GM12878 (cell line): ENCODE measurements around the gene GDI2. TPM values are rescaled to one million over a fixed set of nuclear protein-coding genes. Genes with fewer than 3 reads are reported as not detected.

Source experiments
- ATAC-seq: fragments of 200-7000 bp; cut with Tn5 transposase; 3 replicates; pipeline ENCODE4 v1.9.1; 2020; ENCODE audit warnings: mild to moderate bottlenecking, moderate library complexity
- BruUV-seq: library from RNA; stranded (reverse); fragments of 400-500 nt; replicated peaks from 2 replicates; lab custom pipeline; 2021; lab: Mats Ljungman, UMichigan
- CTCF ChIA-PET: fragments of 300-600 bp; sonication (Branson Sonifier 250); formaldehyde crosslinking; extraction: SDS; loops from one replicate; lab custom pipeline; 2021; ENCODE audit warnings: inconsistent platforms; lab: Yijun Ruan, JAX
- POLR2A ChIA-PET: fragments of 350-600 bp; formaldehyde crosslinking; extraction: SDS; loops from one replicate; lab custom pipeline; 2021; ENCODE audit warnings: inconsistent platforms; lab: Charles Lee
- RAD21 ChIA-PET: fragments of 300-600 bp; sonication (Branson Sonifier 250); formaldehyde crosslinking; loops from one replicate; lab custom pipeline; 2023; ENCODE audit warnings: antibody characterized with exemption; ENCODE audit not compliant: unreplicated experiment; lab: Charles Lee
- SMC1A ChIA-PET: fragments of 300-600 bp; sonication (Branson Sonifier 250); formaldehyde crosslinking; loops from one replicate; lab custom pipeline; 2023; ENCODE audit not compliant: unreplicated experiment, uncharacterized antibody; lab: Charles Lee
- DNase-seq: peaks from one replicate; pipeline ENCODE4 v3.0.0-alpha.2; 2011; ENCODE audit warnings: low read depth, low spot score
- FAIRE-seq: peaks from 3 replicates; lab custom pipeline; 2011; peaks lifted over from hg19 to GRCh38; lab: Jason Lieb, UNC
- H2AFZ ChIP-seq: 2 replicates; pipeline ENCODE4 v1.6.0; 2011; ENCODE audit warnings: low read depth, low read length, control low read depth; ENCODE audit not compliant: control insufficient read depth
- H3K27ac ChIP-seq: 2 replicates; pipeline ENCODE4 v1.5.1; 2011; ENCODE audit warnings: control low read depth; ENCODE audit not compliant: control insufficient read depth, insufficient read depth
- H3K27me3 ChIP-seq, 2 experiments: replicated peaks in 1 of 2; 2 replicates each; pipeline versions ENCODE4 v1.6.0 to v1.6.1; 2011; ENCODE audit warnings: low read length in 1 of 2; ENCODE audit not compliant: control insufficient read depth in 2 of 2, insufficient read depth in 2 of 2
- H3K36me3 ChIP-seq, 2 experiments: 2 replicates each; pipeline ENCODE4 v1.5.1; 2011; ENCODE audit warnings: low read length in 1 of 2; ENCODE audit not compliant: control insufficient read depth in 2 of 2, insufficient read depth in 2 of 2
- H3K4me1 ChIP-seq: 2 replicates; pipeline ENCODE4 v1.6.1; 2011; ENCODE audit warnings: mild to moderate bottlenecking, low read length, moderate library complexity, mixed read lengths; ENCODE audit not compliant: control insufficient read depth, insufficient read depth
- H3K4me2 ChIP-seq: 2 replicates; pipeline ENCODE4 v1.6.0; 2011; ENCODE audit warnings: control low read depth; ENCODE audit not compliant: control insufficient read depth, insufficient read depth
- H3K4me3 ChIP-seq: fragments of 200-600 bp; sonication (generic); 2 replicates; pipeline ENCODE4 v1.5.1; 2016
- H3K79me2 ChIP-seq: 2 replicates; pipeline ENCODE4 v1.6.0; 2011; ENCODE audit warnings: low read length; ENCODE audit not compliant: control insufficient read depth, insufficient read depth
- H3K9ac ChIP-seq: 2 replicates; pipeline ENCODE4 v1.8.0; 2011; ENCODE audit warnings: low read length, control low read depth, mixed read lengths; ENCODE audit not compliant: control insufficient read depth, insufficient read depth
- H3K9me3 ChIP-seq: replicated peaks from 3 replicates; pipeline ENCODE4 v1.5.1; 2011; ENCODE audit warnings: mild to moderate bottlenecking, low read length; ENCODE audit not compliant: control insufficient read depth, insufficient read depth
- H4K20me1 ChIP-seq: 2 replicates; pipeline ENCODE4 v1.6.0; 2011; ENCODE audit not compliant: control insufficient read depth, insufficient read depth
- BMI1 ChIP-seq: fragments of 450-650 bp; IDR thresholded peaks from 2 replicates; pipeline ENCODE4 v1.6.1; 2016; ENCODE audit warnings: mild to moderate bottlenecking, moderate library complexity, borderline replicate concordance
- ETV6 ChIP-seq, 2 experiments: fragments of 450-650 bp in 1 of 2; IDR thresholded peaks in 1 of 2; conservative IDR thresholded peaks in 1 of 2; 2 replicates each; pipeline ENCODE4 v1.6.1; 2014; ENCODE audit warnings: antibody characterized with exemption in 1 of 2, borderline replicate concordance in 1 of 2, low read depth in 1 of 2, mild to moderate bottlenecking in 1 of 2, moderate library complexity in 1 of 2
- GATAD2B ChIP-seq: fragments of 450-650 bp; conservative IDR thresholded peaks from 2 replicates; pipeline ENCODE4 v1.6.1; 2017; ENCODE audit warnings: low read depth, mild to moderate bottlenecking, moderate library complexity
- KLF5 ChIP-seq: fragments of 450-650 bp; IDR thresholded peaks from 2 replicates; pipeline ENCODE4 v1.6.1; 2014; ENCODE audit warnings: mild to moderate bottlenecking; ENCODE audit not compliant: partially characterized antibody
- MEF2B ChIP-seq: fragments of 450-650 bp; IDR thresholded peaks from 2 replicates; pipeline ENCODE4 v1.6.1; 2018; ENCODE audit warnings: mild to moderate bottlenecking, moderate library complexity; ENCODE audit not compliant: partially characterized antibody, poor library complexity, severe bottlenecking
- RELA ChIP-seq: fragments of 450-650 bp; IDR thresholded peaks from 2 replicates; pipeline ENCODE4 v1.8.0; 2014; ENCODE audit warnings: borderline replicate concordance; ENCODE audit not compliant: partially characterized antibody
- RUNX3 ChIP-seq: IDR thresholded peaks from 2 replicates; pipeline ENCODE4 v1.6.1; 2012; ENCODE audit warnings: low read length, inconsistent platforms
- WGBS: methylation state at CpG from one replicate; pipeline ENCODE4 v1.1.6; 2016; ENCODE audit warnings: low lambda C conversion rate; ENCODE audit not compliant: insufficient replicate concordance, insufficient coverage; ENCODE audit errors: missing lambda C conversion rate; 5-methylcytosine and 5-hydroxymethylcytosine counted together
- in situ Hi-C: fragments of 300-500 bp; cut with MboI; formaldehyde crosslinking; loops from 9 replicates; pipeline ENCODE4 v1.14.3; 2018; ENCODE audit warnings: mixed read lengths
- intact Hi-C: fragments of 100-400 bp; cut with micrococcal nuclease; formaldehyde crosslinking; loops from one replicate; pipeline ENCODE4 v1.14.2; 2022; ENCODE audit not compliant: unreplicated experiment
- polyA plus RNA-seq, 11 experiments: library from polyadenylated mRNA; depleted of rRNA in 4 of 11; unstranded in 6 of 11; stranded (reverse) in 5 of 11; fragments of >200 nt; fragmentation: Nextera tagmentation in 4 of 11; fragmentation: Illumina TruSeq in 1 of 11; extraction: Ambion mirVana in 4 of 11; extraction: Trizol in 1 of 11; gene quantifications; 1 replicate in 1 of 11; 2 replicates in 10 of 11; pipeline versions ENCODE4 v1.2.1 to v1.2.3, GENCODE V29; 2011 to 2016; ENCODE audit warnings: inconsistent platforms in 2 of 11, missing spikeins in 2 of 11, low read depth in 1 of 11
- total RNA-seq, 4 experiments: library from RNA; depleted of rRNA in 3 of 4; stranded (reverse); fragments of >200 nt in 3 of 4; fragmentation: Illumina TruSeq in 1 of 4; extraction: Trizol in 1 of 4; gene quantifications; 2 replicates each; pipeline versions ENCODE4 v1.2.1 to v1.2.3, GENCODE V29; 2013 to 2021
- TF ChIP-seq, protein P1 (sequence below): IDR thresholded peaks from 2 replicates; pipeline ENCODE4 v1.6.1; 2012; ENCODE audit warnings: low read depth, low read length, improper control_type of control experiment

The GDI2 gene
- total and polyA plus RNA-seq, 10 of the 15 experiments (the other 5 are each of a cell fraction or from before 2014, with no cell fraction given), result 261 to 395 (median 276) TPM

DNA sequence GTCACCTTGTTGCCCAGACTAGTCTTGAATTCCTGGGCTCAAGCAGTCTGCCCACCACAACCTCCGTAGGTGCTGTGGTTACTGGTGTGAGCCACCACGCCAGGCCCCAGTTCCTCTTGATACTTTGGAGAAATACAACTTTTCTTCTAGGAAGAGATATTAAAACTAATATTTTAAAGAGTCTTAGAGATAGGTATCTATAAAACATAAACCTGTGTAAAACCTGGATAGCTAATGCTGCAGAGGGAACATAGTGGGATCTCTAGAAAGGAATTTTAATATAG lies 4.8 kb upstream of the GDI2 start:
- Histone ChIP-seq H2AFZ (no peak overlapping the region), H3K27me3 (no peaks in the 10 kb centered on the region), H3K9me3 (no peaks in the 10 kb centered on the region), H3K4me3 (no peak overlapping the region), H4K20me1 (no peaks in the 10 kb centered on the region), H3K4me2 (peak overlapping the region; percentile 53), H3K4me1 (peaks cover 59% of the 10 kb centered on the region), H3K27ac (peak overlapping the region; percentile 69; the same call in 1 of the 2 replicates), H3K9ac (no peak overlapping the region), H3K79me2 (peaks cover 20% of the 10 kb centered on the region), H3K36me3 (no peaks in the 10 kb centered on the region)
- SMC1A ChIA-PET, result interaction anchor here (0.7 to 3.8 kb wide), 20 partner anchors 9 to 233 kb away, joined by 3 to 42 read pairs (median 6); no protein-coding TSS in a partner anchor
- no peak for DNase-seq
- intact Hi-C loops (no loop called here), in situ Hi-C loops (no loop called here)
- FAIRE-seq, result no peak
- RAD21 ChIA-PET, result interaction anchor here (0.8 to 12.5 kb wide), 15 partner anchors 9 to 376 kb away, joined by 3 to 183 read pairs (median 4); partner anchors contain the start of genes ANKRD16 and FBH1
- 94% methylated on average over 2 of the region's 2 CpGs for WGBS
- TF ChIP-seq MEF2B (no peak), RUNX3 (peak; percentile 54), GATAD2B (no peak), BMI1 (no peak), RELA (no peak), KLF5 (no peak), ETV6 (conservative IDR thresholded peaks at IDR 0.05 in 1 of 2, IDR thresholded peaks at IDR 0.05 in 1 of 2; ENCODE audit: borderline replicate concordance in 1 of 2, low read depth in 1 of 2) (no peak)
- TF ChIP-seq, protein P1, sequence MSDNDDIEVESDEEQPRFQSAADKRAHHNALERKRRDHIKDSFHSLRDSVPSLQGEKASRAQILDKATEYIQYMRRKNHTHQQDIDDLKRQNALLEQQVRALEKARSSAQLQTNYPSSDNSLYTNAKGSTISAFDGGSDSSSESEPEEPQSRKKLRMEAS, result no peak
- BruUV-seq, result no TSS peak
- POLR2A ChIA-PET, result interaction anchor here (1.4 to 2.5 kb wide), 5 partner anchors 22 to 56 kb away, joined by 6 to 19 read pairs (median 12); no protein-coding TSS in a partner anchor
- no peak for ATAC-seq
- CTCF ChIA-PET, result interaction anchor here (0.7 to 7.9 kb wide), 14 partner anchors 12 to 583 kb away, joined by 3 to 74 read pairs (median 4); no protein-coding TSS in a partner anchor
